HL-60 (cell line): ENCODE measurements around the gene GTF2H4.

Experiments used
- DNase-seq, 2 experiments: peaks; one replicate each; pipeline ENCODE4 v3.0.0-alpha.2; 2010 to 2020; ENCODE audit warnings: low read depth in 1 of 2, low spot score in 1 of 2
- H3K27ac ChIP-seq: fragments of 250-450 bp; sonication (Bioruptor Pico); replicated peaks from 2 replicates; pipeline ENCODE4 v1.5.1; 2020; ENCODE audit warnings: mild to moderate bottlenecking, moderate library complexity
- H3K27me3 ChIP-seq: fragments of 250-450 bp; sonication (Bioruptor Pico); 2 replicates; pipeline ENCODE4 v1.5.1; 2021; ENCODE audit warnings: mild to moderate bottlenecking, moderate library complexity; ENCODE audit not compliant: insufficient read depth, poor library complexity, severe bottlenecking
- H3K4me3 ChIP-seq: replicated peaks from 2 replicates; pipeline ENCODE4 v1.5.1; 2011; ENCODE audit warnings: mild to moderate bottlenecking, control low read depth, low read length; ENCODE audit not compliant: insufficient read depth
- CTCF ChIP-seq: IDR thresholded peaks from one replicate; pipeline ENCODE4 v1.5.1; 2011; ENCODE audit warnings: low read length, control low read depth, inconsistent platforms; ENCODE audit not compliant: insufficient read depth
- GABPA ChIP-seq: IDR thresholded peaks from 2 replicates; pipeline ENCODE4 v1.6.1; 2012; ENCODE audit warnings: low read depth
- POLR2AphosphoS5 ChIP-seq: IDR thresholded peaks from 2 replicates; pipeline ENCODE4 v1.6.1; 2012; ENCODE audit warnings: low read depth
- REST ChIP-seq: IDR thresholded peaks from 2 replicates; pipeline ENCODE4 v1.6.1; 2012; ENCODE audit warnings: low read depth; ENCODE audit not compliant: insufficient replicate concordance
- SPI1 ChIP-seq: IDR thresholded peaks from 2 replicates; pipeline ENCODE4 v1.6.1; 2012; ENCODE audit warnings: low read depth, mild to moderate bottlenecking, borderline replicate concordance

GTF2H4 gene

GRCh38 chr6:30914076-30914853 is 6.3 kb downstream of the GTF2H4 start, which contains the start of gene VARS2:
Gene VARS2 (plus strand): TSS chr6:30914238. CDS start chr6:30914837, 599 bp downstream.
- Histone ChIP-seq H3K4me3 (peak within 1 kb of the TSS; percentile 56), H3K27ac (peak within 1 kb of the TSS; percentile 82), H3K27me3 (no peaks in the 10 kb centered on the region)
- DNase-seq: peak; percentile 89 to 90
- peak; percentile 92 for TF ChIP-seq POLR2AphosphoS5
- TF ChIP-seq CTCF: no peak
- no peak for TF ChIP-seq SPI1

- TF ChIP-seq GABPA (no peak), POLR2AphosphoS5 (no peak), SPI1 (no peak), REST (no peak), CTCF (no peak)
- peak in 1 of 2 experiments; percentile 8 for DNase-seq
- Histone ChIP-seq H3K27me3 (no peaks in the 10 kb centered on the region), H3K4me3 (peak overlapping the region; percentile 56), H3K27ac (peak overlapping the region; percentile 82)
These were observed 7.0 kb downstream of the GTF2H4 start for GRCh38 chr6:30914854-30915590.

GRCh38 chr6:30915591-30915946 is 7.6 kb downstream of the GTF2H4 start:
- Histone ChIP-seq H3K4me3 (no peak overlapping the region), H3K27me3 (no peaks in the 10 kb centered on the region), H3K27ac (no peak overlapping the region; the same call in 1 of the 2 replicates)
- TF ChIP-seq SPI1 (no peak), CTCF (peak; percentile 30)
- peak; percentile 36 to 54 for DNase-seq

GRCh38 chr6:30917041-30917440 is 9.0 kb downstream of the GTF2H4 start:
- no peak for DNase-seq
- TF ChIP-seq REST (no peak), POLR2AphosphoS5 (no peak), GABPA (no peak), SPI1 (no peak), CTCF (no peak)
- Histone ChIP-seq H3K27ac (no peak overlapping the region), H3K4me3 (no peak overlapping the region), H3K27me3 (no peaks in the 10 kb centered on the region)
